ENCODE data around the gene PICALM.

PICALM gene

GRCh38 chr11:85914425-85914824 lies 154.5 kb downstream of the PICALM start:
- TF ChIP-seq ESRRG (CRISPR knock-in tag; IDR thresholded peaks at IDR 0.05) (no peak), CREB5 (CRISPR knock-in tag; IDR thresholded peaks at IDR 0.05; ENCODE audit: low read depth) (no peak), CSRNP3 (CRISPR knock-in tag; IDR thresholded peaks at IDR 0.05) (no peak), ZNF565 (CRISPR knock-in tag; conservative IDR thresholded peaks at IDR 0.05; ENCODE audit: low read depth) (no peak), ZNF70 (CRISPR knock-in tag; IDR thresholded peaks at IDR 0.05) (no peak), POU6F1 (CRISPR knock-in tag; IDR thresholded peaks at IDR 0.05; ENCODE audit: borderline replicate concordance, low read depth) (no peak), OSR1 (CRISPR knock-in tag; IDR thresholded peaks at IDR 0.05) (no peak), TOX (CRISPR knock-in tag; IDR thresholded peaks at IDR 0.05; ENCODE audit: borderline replicate concordance) (no peak), PPARA (CRISPR knock-in tag; IDR thresholded peaks at IDR 0.05; ENCODE audit: borderline replicate concordance) (no peak), CSDC2 (CRISPR knock-in tag; IDR thresholded peaks at IDR 0.05) (no peak), BACH2 (CRISPR knock-in tag; IDR thresholded peaks at IDR 0.05; ENCODE audit: borderline replicate concordance) (no peak), PATZ1 (CRISPR knock-in tag; IDR thresholded peaks at IDR 0.05; ENCODE audit: borderline replicate concordance) (no peak), ISL1 (CRISPR knock-in tag; IDR thresholded peaks at IDR 0.05) (no peak), ZFP30 (CRISPR knock-in tag; IDR thresholded peaks at IDR 0.05) (no peak), ZNF8 (CRISPR knock-in tag; IDR thresholded peaks at IDR 0.05) (no peak), SNAI2 (CRISPR knock-in tag; IDR thresholded peaks at IDR 0.05) (no peak), RARB (CRISPR knock-in tag; IDR thresholded peaks at IDR 0.05) (no peak)
- no peak for ATAC-seq

GRCh38 chr11:85913513-85913912 lies 155.4 kb downstream of the PICALM start:
- no peak for ATAC-seq
- TF ChIP-seq ZNF70 (CRISPR knock-in tag; IDR thresholded peaks at IDR 0.05) (no peak), TOX (CRISPR knock-in tag; IDR thresholded peaks at IDR 0.05; ENCODE audit: borderline replicate concordance) (no peak), ESRRG (CRISPR knock-in tag; IDR thresholded peaks at IDR 0.05) (no peak), CREB5 (CRISPR knock-in tag; IDR thresholded peaks at IDR 0.05; ENCODE audit: low read depth) (no peak), CSDC2 (CRISPR knock-in tag; IDR thresholded peaks at IDR 0.05) (no peak), ARNTL (CRISPR knock-in tag; IDR thresholded peaks at IDR 0.05; ENCODE audit: borderline replicate concordance, low read depth) (no peak), GLIS3 (CRISPR knock-in tag; IDR thresholded peaks at IDR 0.05) (no peak)

GRCh38 chr11:85912414-85912813 lies 156.5 kb downstream of the PICALM start:
- no peak for ATAC-seq

More at GRCh38 chr11:85912414-85912813, 156.5 kb downstream of the PICALM start:
- TF ChIP-seq GLIS3 (CRISPR knock-in tag; IDR thresholded peaks at IDR 0.05) (no peak), CREB5 (CRISPR knock-in tag; IDR thresholded peaks at IDR 0.05; ENCODE audit: low read depth) (no peak), ISL1 (CRISPR knock-in tag; IDR thresholded peaks at IDR 0.05) (no peak), CSRNP3 (CRISPR knock-in tag; IDR thresholded peaks at IDR 0.05) (no peak), PATZ1 (CRISPR knock-in tag; IDR thresholded peaks at IDR 0.05; ENCODE audit: borderline replicate concordance) (no peak), ZNF70 (CRISPR knock-in tag; IDR thresholded peaks at IDR 0.05) (no peak), CSDC2 (CRISPR knock-in tag; IDR thresholded peaks at IDR 0.05) (no peak), ZC3H10 (CRISPR knock-in tag; IDR thresholded peaks at IDR 0.05) (no peak), ZFP30 (CRISPR knock-in tag; IDR thresholded peaks at IDR 0.05) (no peak), PPARA (CRISPR knock-in tag; IDR thresholded peaks at IDR 0.05; ENCODE audit: borderline replicate concordance) (no peak), ESRRG (CRISPR knock-in tag; IDR thresholded peaks at IDR 0.05) (no peak), BACH2 (CRISPR knock-in tag; IDR thresholded peaks at IDR 0.05; ENCODE audit: borderline replicate concordance) (no peak), TOX (CRISPR knock-in tag; IDR thresholded peaks at IDR 0.05; ENCODE audit: borderline replicate concordance) (no peak), ARNTL (CRISPR knock-in tag; IDR thresholded peaks at IDR 0.05; ENCODE audit: borderline replicate concordance, low read depth) (no peak)

All from SK-N-SH treated with all-trans-retinoic acid at 6 μM for 48 hours (cell line).